Mucosa of stomach (tissue), 1 donor: ENCODE results near the gene MATN4.

Experiments used
- H3K27me3 ChIP-seq: one replicate; pipeline ENCODE4 v1.7.0; 2013; ENCODE audit warnings: mild to moderate bottlenecking, low read length; ENCODE audit not compliant: control insufficient read depth, insufficient read depth
- H3K36me3 ChIP-seq: one replicate; pipeline ENCODE4 v1.7.0; 2013; ENCODE audit warnings: low read length; ENCODE audit not compliant: control insufficient read depth, insufficient read depth
- H3K4me1 ChIP-seq: one replicate; pipeline ENCODE4 v1.7.0; 2013; ENCODE audit warnings: mild to moderate bottlenecking, low read length; ENCODE audit not compliant: control insufficient read depth, insufficient read depth
- H3K4me3 ChIP-seq: one replicate; pipeline ENCODE4 v1.7.0; 2013; ENCODE audit warnings: low read length
- H3K9ac ChIP-seq: one replicate; pipeline ENCODE4 v1.7.0; 2013; ENCODE audit warnings: mild to moderate bottlenecking, low read length, moderate library complexity
- H3K9me3 ChIP-seq: one replicate; pipeline ENCODE4 v1.7.0; 2013; ENCODE audit warnings: mild to moderate bottlenecking, low read length, moderate library complexity; ENCODE audit not compliant: control insufficient read depth
- donor health status: Pancreatic carcinoma.

MATN4 gene

DNA sequence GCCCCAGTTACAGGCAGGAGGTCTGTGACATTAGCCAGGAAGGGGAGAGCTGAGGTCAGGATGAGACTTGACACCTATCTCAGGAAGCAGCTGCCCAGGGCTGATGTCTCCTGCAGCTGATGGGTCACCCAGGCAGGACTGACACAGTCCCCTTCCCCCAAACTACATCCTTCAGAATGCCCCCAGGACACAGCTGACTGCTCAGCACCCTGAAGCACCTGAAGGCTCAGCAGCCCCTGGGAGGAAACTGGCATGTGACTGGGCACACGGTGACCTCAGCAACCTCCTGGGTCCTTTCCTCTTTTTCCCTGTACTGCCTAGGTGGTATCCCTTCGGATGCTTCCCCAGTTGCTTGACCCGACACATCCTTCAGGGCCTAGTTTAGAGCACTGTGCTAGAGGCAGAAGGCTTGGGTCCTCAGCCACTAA, 38.2 kb upstream of the MATN4 start:
- H3K36me3 ChIP-seq: no peaks in the 10 kb centered on the region
- no peaks in the 10 kb centered on the region for H3K27me3 ChIP-seq
- no peaks in the 10 kb centered on the region for H3K9me3 ChIP-seq
- peak overlapping the region; percentile 97 for H3K9ac ChIP-seq
- peaks cover 52% of the 10 kb centered on the region for H3K4me1 ChIP-seq
- peak overlapping the region; percentile 86 for H3K4me3 ChIP-seq

GRCh38 chr20:45345104-45345936, 37.2 kb upstream of the MATN4 start:
- Histone ChIP-seq H3K9ac (peak overlapping the region; percentile 97), H3K4me1 (peaks cover 62% of the 10 kb centered on the region), H3K4me3 (peak overlapping the region; percentile 86)

DNA sequence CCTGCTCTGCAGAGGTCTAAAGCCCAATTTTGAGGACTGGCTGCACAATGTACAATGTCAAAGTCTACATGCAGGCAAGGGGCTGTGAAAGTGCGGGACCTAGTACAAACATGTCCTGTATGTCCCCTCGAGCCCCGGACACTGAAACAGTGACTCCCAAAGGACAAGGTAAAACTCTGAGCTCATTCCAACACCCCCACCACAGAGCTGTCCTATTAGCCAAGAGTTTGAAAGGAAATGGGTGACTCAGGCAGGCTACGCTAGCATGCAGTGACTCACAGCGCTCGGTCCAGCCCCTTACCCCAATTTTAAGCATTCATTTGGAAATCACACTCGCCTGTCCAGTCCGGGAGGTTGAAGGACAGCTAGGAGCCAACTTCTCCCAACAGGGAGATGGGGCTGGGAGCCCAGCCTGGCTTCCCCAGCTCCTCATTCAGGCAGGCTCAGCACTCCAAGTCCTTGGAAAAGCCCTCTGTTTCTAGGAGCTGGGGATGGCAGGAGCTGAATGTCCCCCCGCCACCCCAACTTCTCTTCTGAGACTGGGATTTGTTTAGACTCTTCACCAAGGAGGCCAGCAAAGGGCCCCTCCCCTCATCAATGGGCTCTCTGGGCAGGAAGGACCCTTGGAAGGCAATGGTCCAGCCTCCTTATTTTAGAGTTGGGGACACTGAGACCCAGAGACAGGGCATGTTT, 36.2 kb upstream of the MATN4 start:
- no peaks in the 10 kb centered on the region for H3K9me3 ChIP-seq
- H3K4me1 ChIP-seq: peaks cover 72% of the 10 kb centered on the region
- H3K9ac ChIP-seq: peak overlapping the region; percentile 97
- no peaks in the 10 kb centered on the region for H3K36me3 ChIP-seq
- peak overlapping the region; percentile 86 for H3K4me3 ChIP-seq
- H3K27me3 ChIP-seq: no peaks in the 10 kb centered on the region

More at GRCh38 chr20:45345104-45345936, 37.2 kb upstream of the MATN4 start:
- no peaks in the 10 kb centered on the region for H3K27me3 ChIP-seq
- no peaks in the 10 kb centered on the region for H3K36me3 ChIP-seq
- H3K9me3 ChIP-seq: no peaks in the 10 kb centered on the region

- peaks cover 78% of the 10 kb centered on the region for H3K4me1 ChIP-seq
- H3K9me3 ChIP-seq: no peaks in the 10 kb centered on the region
- H3K4me3 ChIP-seq: peak overlapping the region; percentile 86
- peak overlapping the region; percentile 97 for H3K9ac ChIP-seq
- H3K36me3 ChIP-seq: no peaks in the 10 kb centered on the region
- no peaks in the 10 kb centered on the region for H3K27me3 ChIP-seq
Observed at GRCh38 chr20:45343532-45344167, 35.6 kb upstream of the MATN4 start.

GRCh38 chr20:45342855-45343531, 34.9 kb upstream of the MATN4 start:
- H3K4me3 ChIP-seq: peak overlapping the region; percentile 28
- no peaks in the 10 kb centered on the region for H3K9me3 ChIP-seq
- H3K9ac ChIP-seq: peak overlapping the region; percentile 97
- no peaks in the 10 kb centered on the region for H3K36me3 ChIP-seq
- peaks cover 82% of the 10 kb centered on the region for H3K4me1 ChIP-seq
- H3K27me3 ChIP-seq: no peaks in the 10 kb centered on the region

DNA sequence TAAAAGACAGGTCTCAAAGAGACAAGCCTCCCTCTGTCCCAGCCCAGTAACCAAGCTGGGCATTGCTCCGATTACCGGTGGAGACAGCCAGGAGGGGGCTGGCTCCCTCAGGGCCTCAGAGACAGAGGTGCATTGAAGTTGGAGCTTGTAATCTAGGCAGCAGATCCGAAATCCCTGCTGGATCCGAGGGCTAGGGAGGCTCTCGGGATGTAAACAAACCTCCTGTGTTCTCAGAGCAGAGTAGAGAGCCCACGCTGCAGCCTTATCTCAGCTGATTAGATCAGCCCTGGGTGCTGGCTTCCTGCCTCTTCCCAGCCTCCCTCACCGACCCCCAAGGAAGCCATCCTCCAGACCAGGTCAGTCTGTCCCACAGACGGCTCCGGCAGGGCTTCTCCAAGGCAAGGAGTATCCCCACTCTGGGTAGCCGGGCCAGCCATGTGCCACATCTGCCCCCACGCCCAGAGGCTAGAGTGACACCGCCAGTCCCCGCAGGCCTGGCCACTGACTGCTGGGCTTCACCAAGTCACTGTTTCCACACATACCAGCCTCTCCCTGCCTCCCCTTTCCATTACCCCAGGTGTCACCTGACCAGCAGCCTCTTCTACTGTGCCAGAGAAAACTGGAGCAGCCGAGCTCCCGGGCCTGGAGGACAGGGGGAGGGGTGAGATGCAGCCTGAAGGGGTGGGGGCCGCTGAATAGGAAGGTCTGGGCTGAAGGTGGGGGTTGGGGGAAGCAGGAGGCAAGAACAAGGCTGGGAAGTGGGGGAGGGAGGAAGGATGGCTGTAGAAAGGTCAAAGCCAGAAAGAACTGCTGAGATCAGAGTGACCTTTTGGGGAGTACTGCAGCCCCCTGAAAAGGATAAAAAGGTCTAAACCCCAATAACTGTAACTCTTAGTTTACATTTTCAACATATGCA, 34.1 kb upstream of the MATN4 start:
- Histone ChIP-seq H3K27me3 (no peaks in the 10 kb centered on the region), H3K9ac (peak overlapping the region; percentile 97), H3K4me3 (peak overlapping the region; percentile 28), H3K4me1 (peaks cover 90% of the 10 kb centered on the region), H3K9me3 (no peaks in the 10 kb centered on the region), H3K36me3 (no peaks in the 10 kb centered on the region)

DNA sequence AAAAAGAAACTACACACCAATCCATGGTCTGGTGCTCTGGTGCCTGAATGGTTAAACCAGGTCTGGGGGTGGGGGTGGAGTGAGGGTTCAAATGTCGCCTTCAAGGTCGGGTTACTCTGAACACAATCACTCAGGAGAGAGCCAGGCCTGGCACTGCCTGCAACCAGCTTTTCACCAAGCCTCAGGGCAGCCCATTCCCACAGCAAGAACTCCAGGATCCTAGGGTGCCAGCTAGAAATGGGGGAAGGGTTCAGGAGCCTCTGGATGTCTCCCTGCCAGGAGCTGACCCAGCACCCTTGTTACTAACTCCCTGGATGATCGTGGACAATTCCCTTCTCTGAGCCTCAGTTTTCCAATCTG, 33.5 kb upstream of the MATN4 start:
- H3K4me3 ChIP-seq: no peak overlapping the region
- H3K36me3 ChIP-seq: no peaks in the 10 kb centered on the region
- peak overlapping the region; percentile 97 for H3K9ac ChIP-seq
- H3K9me3 ChIP-seq: no peaks in the 10 kb centered on the region
- H3K27me3 ChIP-seq: no peaks in the 10 kb centered on the region
- peaks cover 96% of the 10 kb centered on the region for H3K4me1 ChIP-seq

GRCh38 chr20:45340951-45341350, 32.9 kb upstream of the MATN4 start:
- H3K36me3 ChIP-seq: no peaks in the 10 kb centered on the region
- peak overlapping the region; percentile 97 for H3K9ac ChIP-seq
- no peaks in the 10 kb centered on the region for H3K9me3 ChIP-seq
- H3K4me3 ChIP-seq: no peak overlapping the region
- H3K27me3 ChIP-seq: no peaks in the 10 kb centered on the region
- peaks cover 97% of the 10 kb centered on the region for H3K4me1 ChIP-seq

GRCh38 chr20:45340236-45340847, 32.2 kb upstream of the MATN4 start:
- no peaks in the 10 kb centered on the region for H3K27me3 ChIP-seq
- H3K9me3 ChIP-seq: no peaks in the 10 kb centered on the region
- no peak overlapping the region for H3K4me3 ChIP-seq
- peaks cover 4% of the 10 kb centered on the region for H3K36me3 ChIP-seq
- H3K4me1 ChIP-seq: peaks cover 96% of the 10 kb centered on the region
- peak overlapping the region; percentile 33 for H3K9ac ChIP-seq

- Histone ChIP-seq H3K9ac (peak overlapping the region; percentile 6), H3K4me1 (peaks cover 93% of the 10 kb centered on the region), H3K36me3 (peaks cover 6% of the 10 kb centered on the region), H3K4me3 (no peak overlapping the region), H3K27me3 (no peaks in the 10 kb centered on the region), H3K9me3 (no peaks in the 10 kb centered on the region)
Observed at GRCh38 chr20:45339799-45340198, 31.7 kb upstream of the MATN4 start.

GRCh38 chr20:45339084-45339483, 31.0 kb upstream of the MATN4 start:
- H3K9me3 ChIP-seq: no peaks in the 10 kb centered on the region
- H3K4me1 ChIP-seq: peaks cover 86% of the 10 kb centered on the region
- no peaks in the 10 kb centered on the region for H3K27me3 ChIP-seq
- no peak overlapping the region for H3K4me3 ChIP-seq
- peak overlapping the region; percentile 4 for H3K9ac ChIP-seq
- peaks cover 6% of the 10 kb centered on the region for H3K36me3 ChIP-seq
